ENCODE data around the gene FBRSL1.

GRCh38 chr12:132536102-132536876 lies 46.3 kb downstream of the FBRSL1 start:
- no peak for TF ChIP-seq EZH2phosphoT487 (IDR thresholded peaks at IDR 0.05; ENCODE audit: insufficient read depth, low read depth)
- TF ChIP-seq EZH2 (IDR thresholded peaks at IDR 0.05; ENCODE audit: insufficient read depth, poor library complexity, severe bottlenecking) = no peak

Measured in GM23248 (cell line).